SK-N-SH treated with all-trans-retinoic acid at 6 μM for 48 hours (cell line): Measurements from ENCODE around the gene AMPH.
A peak's percentile ranks its signal among the peaks of the same experiment; 100 is the strongest.

ENCODE experiments used
- ATAC-seq: fragments of 200-7000 bp; cut with Tn5 transposase; 3 replicates; pipeline ENCODE4 v1.9.1; 2020; ENCODE audit warnings: mild to moderate bottlenecking, moderate library complexity
- ARNTL ChIP-seq: fragments of 450-650 bp; formaldehyde crosslinking; IDR thresholded peaks from 2 replicates; pipeline ENCODE4 v1.5.0; 2020; ENCODE audit warnings: low read depth, mild to moderate bottlenecking, moderate library complexity, borderline replicate concordance
- BACH2 ChIP-seq: fragments of 250-450 bp; sonication (Bioruptor Pico); IDR thresholded peaks from 2 replicates; pipeline ENCODE4 v1.9.0; 2021; ENCODE audit warnings: mild to moderate bottlenecking, borderline replicate concordance
- CSDC2 ChIP-seq: fragments of 250-450 bp; sonication (Bioruptor Pico); IDR thresholded peaks from 2 replicates; pipeline ENCODE4 v1.5.0; 2020; ENCODE audit warnings: mild to moderate bottlenecking, moderate library complexity
- ESRRG ChIP-seq: fragments of 250-450 bp; sonication (Bioruptor Pico); IDR thresholded peaks from 2 replicates; pipeline ENCODE4 v1.6.1; 2021; ENCODE audit warnings: mild to moderate bottlenecking
- ISL1 ChIP-seq: fragments of 250-450 bp; sonication (Bioruptor Pico); IDR thresholded peaks from 2 replicates; pipeline ENCODE4 v2.1.2; 2022; ENCODE audit warnings: mild to moderate bottlenecking, moderate library complexity
- OSR1 ChIP-seq: fragments of 250-450 bp; sonication (Bioruptor Pico); IDR thresholded peaks from 2 replicates; pipeline ENCODE4 v1.8.0; 2022; ENCODE audit warnings: moderate library complexity, mild to moderate bottlenecking, inconsistent platforms
- PPARA ChIP-seq: fragments of 250-450 bp; sonication (Bioruptor Pico); IDR thresholded peaks from 2 replicates; pipeline ENCODE4 v1.5.0; 2020; ENCODE audit warnings: mild to moderate bottlenecking, borderline replicate concordance
- RARB ChIP-seq: fragments of 250-450 bp; sonication (Bioruptor Pico); IDR thresholded peaks from 2 replicates; pipeline ENCODE4 v1.8.0; 2021; ENCODE audit warnings: mild to moderate bottlenecking, moderate library complexity
- SNAI2 ChIP-seq: fragments of 250-450 bp; sonication (Bioruptor Pico); IDR thresholded peaks from 2 replicates; pipeline ENCODE4 v1.5.0; 2020; ENCODE audit warnings: mild to moderate bottlenecking, moderate library complexity
- TCF4 ChIP-seq: fragments of 250-450 bp; sonication (Bioruptor Pico); IDR thresholded peaks from 2 replicates; pipeline ENCODE4 v1.8.0; 2021; ENCODE audit warnings: mild to moderate bottlenecking, moderate library complexity, borderline replicate concordance
- TOX ChIP-seq: fragments of 250-450 bp; sonication (Bioruptor Pico); IDR thresholded peaks from 2 replicates; pipeline ENCODE4 v1.8.0; 2021; ENCODE audit warnings: mild to moderate bottlenecking, moderate library complexity, borderline replicate concordance
- ZC3H10 ChIP-seq: fragments of 250-450 bp; sonication (Bioruptor Pico); IDR thresholded peaks from 2 replicates; pipeline ENCODE4 v1.5.1; 2021; ENCODE audit warnings: mild to moderate bottlenecking, moderate library complexity
- ZFP30 ChIP-seq: fragments of 450-650 bp; formaldehyde crosslinking; IDR thresholded peaks from 2 replicates; pipeline ENCODE4 v1.5.0; 2022; ENCODE audit warnings: mild to moderate bottlenecking, moderate library complexity
- ZNF565 ChIP-seq: fragments of 450-650 bp; formaldehyde crosslinking; conservative IDR thresholded peaks from 2 replicates; pipeline ENCODE4 v1.5.0; 2020; ENCODE audit warnings: low read depth, mild to moderate bottlenecking, moderate library complexity
- ZNF70 ChIP-seq: fragments of 450-650 bp; formaldehyde crosslinking; IDR thresholded peaks from 2 replicates; pipeline ENCODE4 v1.5.0; 2020; ENCODE audit warnings: mild to moderate bottlenecking, moderate library complexity
- ZNF8 ChIP-seq: fragments of 450-650 bp; formaldehyde crosslinking; IDR thresholded peaks from 2 replicates; pipeline ENCODE4 v1.5.0; 2020; ENCODE audit warnings: mild to moderate bottlenecking, moderate library complexity
- TF ChIP-seq, protein P1 (sequence below): fragments of 250-450 bp; sonication (Bioruptor Pico); IDR thresholded peaks from 2 replicates; pipeline ENCODE4 v1.5.1; 2021; ENCODE audit warnings: mild to moderate bottlenecking, moderate library complexity
- TF ChIP-seq, protein P2 (sequence below): fragments of 250-450 bp; sonication (Bioruptor Pico); IDR thresholded peaks from 2 replicates; pipeline ENCODE4 v1.8.0; 2020; ENCODE audit warnings: mild to moderate bottlenecking, moderate library complexity, borderline replicate concordance
- TF ChIP-seq, protein P3 (sequence below): fragments of 250-450 bp; sonication (Bioruptor Pico); IDR thresholded peaks from 2 replicates; pipeline ENCODE4 v1.8.0; 2021; ENCODE audit warnings: low read depth, mild to moderate bottlenecking, moderate library complexity, borderline replicate concordance
- TF ChIP-seq, protein P4 (sequence below): fragments of 250-450 bp; sonication (Bioruptor Pico); IDR thresholded peaks from 2 replicates; pipeline ENCODE4 v1.5.0; 2020; ENCODE audit warnings: mild to moderate bottlenecking, moderate library complexity
- TF ChIP-seq, protein P5 (sequence below): fragments of 250-450 bp; sonication (Bioruptor Pico); IDR thresholded peaks from 2 replicates; pipeline ENCODE4 v1.5.1; 2020; ENCODE audit warnings: low read depth, mild to moderate bottlenecking, moderate library complexity

Gene AMPH

DNA sequence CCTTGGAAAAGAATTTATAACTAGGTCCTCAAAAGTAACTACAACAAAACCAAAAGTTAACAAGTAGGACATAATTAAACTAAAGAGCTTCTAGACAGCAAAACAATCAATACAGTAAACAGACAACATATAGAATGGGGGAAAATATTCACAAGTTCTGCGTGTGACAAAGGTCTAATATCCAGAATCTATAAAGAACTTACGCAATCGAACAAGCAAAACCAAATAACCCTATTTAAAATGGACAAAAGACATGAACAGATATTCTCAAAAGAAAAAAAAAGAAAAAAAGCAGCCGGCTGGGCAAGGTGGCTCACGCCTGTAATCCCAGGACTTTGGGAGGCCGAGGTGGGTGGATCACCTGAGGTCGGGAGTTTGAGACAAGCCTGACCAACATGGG lies 33.8 kb upstream of the AMPH start:
- no peak for ATAC-seq

DNA sequence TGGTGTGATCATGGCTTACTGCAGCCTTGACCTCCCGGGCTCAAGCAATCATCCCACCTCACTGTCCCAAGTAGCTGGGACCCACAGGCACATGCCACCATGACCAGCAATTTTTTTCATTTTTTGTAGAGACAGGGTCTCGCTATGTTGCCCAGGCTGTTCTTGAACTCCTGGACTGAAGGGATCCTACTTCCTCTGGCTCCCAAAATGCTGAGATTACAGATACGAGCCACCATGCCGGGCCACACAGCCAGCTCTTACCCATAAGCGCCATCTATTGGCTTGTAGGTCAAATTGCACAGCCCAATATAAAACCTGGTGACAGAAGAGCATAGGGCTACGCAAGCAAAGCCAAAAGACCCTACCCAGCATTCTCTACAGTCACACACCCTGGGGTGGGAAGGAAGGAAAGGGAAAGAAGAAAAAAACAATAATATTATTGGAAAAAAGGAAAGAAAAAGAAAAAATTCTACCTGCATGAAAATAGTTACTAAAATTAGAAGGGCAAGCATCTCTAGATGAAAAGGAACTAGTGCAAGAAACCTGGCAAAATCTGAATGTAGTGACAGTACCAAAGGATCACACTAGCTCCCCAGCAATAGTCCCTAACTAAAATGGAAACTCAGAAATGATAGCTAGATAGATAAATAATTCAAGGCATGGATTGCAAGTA lies 29.4 kb upstream of the AMPH start:
- peak; percentile 94 for ATAC-seq
- no peak for TF ChIP-seq RARB (CRISPR knock-in tag)

More for the DNA sequence above, 33.8 kb upstream of the AMPH start:
- TF ChIP-seq, protein P1, sequence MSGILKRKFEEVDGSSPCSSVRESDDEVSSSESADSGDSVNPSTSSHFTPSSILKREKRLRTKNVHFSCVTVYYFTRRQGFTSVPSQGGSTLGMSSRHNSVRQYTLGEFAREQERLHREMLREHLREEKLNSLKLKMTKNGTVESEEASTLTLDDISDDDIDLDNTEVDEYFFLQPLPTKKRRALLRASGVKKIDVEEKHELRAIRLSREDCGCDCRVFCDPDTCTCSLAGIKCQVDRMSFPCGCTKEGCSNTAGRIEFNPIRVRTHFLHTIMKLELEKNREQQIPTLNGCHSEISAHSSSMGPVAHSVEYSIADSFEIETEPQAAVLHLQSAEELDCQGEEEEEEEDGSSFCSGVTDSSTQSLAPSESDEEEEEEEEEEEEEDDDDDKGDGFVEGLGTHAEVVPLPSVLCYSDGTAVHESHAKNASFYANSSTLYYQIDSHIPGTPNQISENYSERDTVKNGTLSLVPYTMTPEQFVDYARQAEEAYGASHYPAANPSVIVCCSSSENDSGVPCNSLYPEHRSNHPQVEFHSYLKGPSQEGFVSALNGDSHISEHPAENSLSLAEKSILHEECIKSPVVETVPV (CRISPR knock-in tag) = no peak
- TF ChIP-seq SNAI2 (CRISPR knock-in tag) (no peak), ARNTL (CRISPR knock-in tag) (no peak), ZNF565 (CRISPR knock-in tag) (no peak), BACH2 (CRISPR knock-in tag) (no peak), ZC3H10 (CRISPR knock-in tag) (no peak), OSR1 (CRISPR knock-in tag) (no peak), ZNF70 (CRISPR knock-in tag) (no peak), ZNF8 (CRISPR knock-in tag) (no peak), PPARA (CRISPR knock-in tag) (no peak), ESRRG (no peak)
- TF ChIP-seq, protein P2, sequence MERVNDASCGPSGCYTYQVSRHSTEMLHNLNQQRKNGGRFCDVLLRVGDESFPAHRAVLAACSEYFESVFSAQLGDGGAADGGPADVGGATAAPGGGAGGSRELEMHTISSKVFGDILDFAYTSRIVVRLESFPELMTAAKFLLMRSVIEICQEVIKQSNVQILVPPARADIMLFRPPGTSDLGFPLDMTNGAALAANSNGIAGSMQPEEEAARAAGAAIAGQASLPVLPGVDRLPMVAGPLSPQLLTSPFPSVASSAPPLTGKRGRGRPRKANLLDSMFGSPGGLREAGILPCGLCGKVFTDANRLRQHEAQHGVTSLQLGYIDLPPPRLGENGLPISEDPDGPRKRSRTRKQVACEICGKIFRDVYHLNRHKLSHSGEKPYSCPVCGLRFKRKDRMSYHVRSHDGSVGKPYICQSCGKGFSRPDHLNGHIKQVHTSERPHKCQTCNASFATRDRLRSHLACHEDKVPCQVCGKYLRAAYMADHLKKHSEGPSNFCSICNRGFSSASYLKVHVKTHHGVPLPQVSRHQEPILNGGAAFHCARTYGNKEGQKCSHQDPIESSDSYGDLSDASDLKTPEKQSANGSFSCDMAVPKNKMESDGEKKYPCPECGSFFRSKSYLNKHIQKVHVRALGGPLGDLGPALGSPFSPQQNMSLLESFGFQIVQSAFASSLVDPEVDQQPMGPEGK (CRISPR knock-in tag) = no peak
- TF ChIP-seq, protein P3, sequence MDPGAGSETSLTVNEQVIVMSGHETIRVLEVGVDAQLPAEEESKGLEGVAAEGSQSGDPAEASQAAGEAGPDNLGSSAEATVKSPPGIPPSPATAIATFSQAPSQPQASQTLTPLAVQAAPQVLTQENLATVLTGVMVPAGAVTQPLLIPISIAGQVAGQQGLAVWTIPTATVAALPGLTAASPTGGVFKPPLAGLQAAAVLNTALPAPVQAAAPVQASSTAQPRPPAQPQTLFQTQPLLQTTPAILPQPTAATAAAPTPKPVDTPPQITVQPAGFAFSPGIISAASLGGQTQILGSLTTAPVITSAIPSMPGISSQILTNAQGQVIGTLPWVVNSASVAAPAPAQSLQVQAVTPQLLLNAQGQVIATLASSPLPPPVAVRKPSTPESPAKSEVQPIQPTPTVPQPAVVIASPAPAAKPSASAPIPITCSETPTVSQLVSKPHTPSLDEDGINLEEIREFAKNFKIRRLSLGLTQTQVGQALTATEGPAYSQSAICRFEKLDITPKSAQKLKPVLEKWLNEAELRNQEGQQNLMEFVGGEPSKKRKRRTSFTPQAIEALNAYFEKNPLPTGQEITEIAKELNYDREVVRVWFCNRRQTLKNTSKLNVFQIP (CRISPR knock-in tag) = no peak
- TF ChIP-seq, protein P4, sequence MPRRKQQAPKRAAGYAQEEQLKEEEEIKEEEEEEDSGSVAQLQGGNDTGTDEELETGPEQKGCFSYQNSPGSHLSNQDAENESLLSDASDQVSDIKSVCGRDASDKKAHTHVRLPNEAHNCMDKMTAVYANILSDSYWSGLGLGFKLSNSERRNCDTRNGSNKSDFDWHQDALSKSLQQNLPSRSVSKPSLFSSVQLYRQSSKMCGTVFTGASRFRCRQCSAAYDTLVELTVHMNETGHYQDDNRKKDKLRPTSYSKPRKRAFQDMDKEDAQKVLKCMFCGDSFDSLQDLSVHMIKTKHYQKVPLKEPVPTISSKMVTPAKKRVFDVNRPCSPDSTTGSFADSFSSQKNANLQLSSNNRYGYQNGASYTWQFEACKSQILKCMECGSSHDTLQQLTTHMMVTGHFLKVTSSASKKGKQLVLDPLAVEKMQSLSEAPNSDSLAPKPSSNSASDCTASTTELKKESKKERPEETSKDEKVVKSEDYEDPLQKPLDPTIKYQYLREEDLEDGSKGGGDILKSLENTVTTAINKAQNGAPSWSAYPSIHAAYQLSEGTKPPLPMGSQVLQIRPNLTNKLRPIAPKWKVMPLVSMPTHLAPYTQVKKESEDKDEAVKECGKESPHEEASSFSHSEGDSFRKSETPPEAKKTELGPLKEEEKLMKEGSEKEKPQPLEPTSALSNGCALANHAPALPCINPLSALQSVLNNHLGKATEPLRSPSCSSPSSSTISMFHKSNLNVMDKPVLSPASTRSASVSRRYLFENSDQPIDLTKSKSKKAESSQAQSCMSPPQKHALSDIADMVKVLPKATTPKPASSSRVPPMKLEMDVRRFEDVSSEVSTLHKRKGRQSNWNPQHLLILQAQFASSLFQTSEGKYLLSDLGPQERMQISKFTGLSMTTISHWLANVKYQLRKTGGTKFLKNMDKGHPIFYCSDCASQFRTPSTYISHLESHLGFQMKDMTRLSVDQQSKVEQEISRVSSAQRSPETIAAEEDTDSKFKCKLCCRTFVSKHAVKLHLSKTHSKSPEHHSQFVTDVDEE (CRISPR knock-in tag) = no peak
- TF ChIP-seq, protein P5, sequence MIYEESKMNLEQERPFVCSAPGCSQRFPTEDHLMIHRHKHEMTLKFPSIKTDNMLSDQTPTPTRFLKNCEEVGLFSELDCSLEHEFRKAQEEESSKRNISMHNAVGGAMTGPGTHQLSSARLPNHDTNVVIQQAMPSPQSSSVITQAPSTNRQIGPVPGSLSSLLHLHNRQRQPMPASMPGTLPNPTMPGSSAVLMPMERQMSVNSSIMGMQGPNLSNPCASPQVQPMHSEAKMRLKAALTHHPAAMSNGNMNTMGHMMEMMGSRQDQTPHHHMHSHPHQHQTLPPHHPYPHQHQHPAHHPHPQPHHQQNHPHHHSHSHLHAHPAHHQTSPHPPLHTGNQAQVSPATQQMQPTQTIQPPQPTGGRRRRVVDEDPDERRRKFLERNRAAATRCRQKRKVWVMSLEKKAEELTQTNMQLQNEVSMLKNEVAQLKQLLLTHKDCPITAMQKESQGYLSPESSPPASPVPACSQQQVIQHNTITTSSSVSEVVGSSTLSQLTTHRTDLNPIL (CRISPR knock-in tag) = no peak

DNA sequence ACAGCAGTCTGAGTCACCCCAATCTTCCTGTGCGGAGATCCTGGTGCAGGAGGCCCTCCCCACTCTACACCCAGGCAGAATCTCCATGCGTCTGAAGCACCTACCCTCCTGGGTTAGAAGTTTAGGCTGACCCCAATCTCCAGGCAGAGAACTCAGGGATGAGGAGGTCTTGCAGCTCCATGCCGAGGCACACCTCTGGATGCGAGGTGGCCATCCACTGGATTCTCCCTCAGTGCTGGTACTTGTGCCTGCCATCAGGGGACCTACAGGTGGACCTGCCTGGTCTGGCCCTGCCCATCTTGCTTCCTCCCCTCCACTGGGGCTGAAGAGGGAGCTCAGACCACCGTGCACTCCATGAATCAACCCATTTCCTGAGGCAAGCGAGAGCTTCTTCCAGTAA lies 28.8 kb upstream of the AMPH start:
- ATAC-seq = no peak
- TF ChIP-seq ZNF8 (CRISPR knock-in tag) (no peak), SNAI2 (CRISPR knock-in tag) (no peak), ISL1 (no peak), ZFP30 (CRISPR knock-in tag) (no peak), CSDC2 (no peak), ZC3H10 (CRISPR knock-in tag) (no peak), TOX (CRISPR knock-in tag) (no peak), ARNTL (CRISPR knock-in tag) (no peak), PPARA (CRISPR knock-in tag) (no peak), BACH2 (CRISPR knock-in tag) (no peak), TCF4 (CRISPR knock-in tag) (no peak), OSR1 (CRISPR knock-in tag) (no peak), ZNF565 (CRISPR knock-in tag) (no peak), ESRRG (no peak)
- TF ChIP-seq, protein P3 (CRISPR knock-in tag) = no peak
- TF ChIP-seq, protein P5 (CRISPR knock-in tag) = no peak
- TF ChIP-seq, protein P4 (CRISPR knock-in tag) = no peak
